Stimulated activated naive CD8-positive, alpha-beta T cell treated with anti-CD3 and anti-CD28 coated beads, Interleukin-15, amount 100 ng/mL, for 72 hours (primary cell): ENCODE measurements around the gene NME3.

Experiments used
- ATAC-seq: fragments of 150-1000 bp; cut with Tn5 transposase; 2 replicates; pipeline ENCODE4 v1.10.0; 2021; ENCODE audit warnings: mild to moderate bottlenecking, moderate library complexity
- DNase-seq, 2 donors: peaks; one replicate each; pipeline ENCODE4 v3.0.0; 2021 to 2022
- H3K27ac Mint-ChIP-seq, 2 donors: one replicate each; pipeline ENCODE4 v1.8.0; 2022; ENCODE audit warnings: mild to moderate bottlenecking in 2 of 2, mixed read lengths in 2 of 2, moderate library complexity in 2 of 2
- H3K27me3 Mint-ChIP-seq: one replicate; pipeline ENCODE4 v1.8.0; 2022; ENCODE audit warnings: mixed read lengths
- H3K4me1 Mint-ChIP-seq: one replicate; pipeline ENCODE4 v1.8.0; 2022; ENCODE audit warnings: mild to moderate bottlenecking, mixed read lengths
- H3K4me3 Mint-ChIP-seq, 2 donors: one replicate each; pipeline ENCODE4 v1.8.0; 2022; ENCODE audit warnings: mild to moderate bottlenecking in 2 of 2, mixed read lengths in 2 of 2, moderate library complexity in 1 of 2
- H3K9me3 Mint-ChIP-seq, 2 donors: one replicate each; pipeline ENCODE4 v1.8.0; 2022; ENCODE audit warnings: mixed read lengths in 2 of 2

The NME3 gene

GRCh38 chr16:1788095-1788707 is 16.9 kb upstream of the NME3 start:
- no peaks in the 10 kb centered on the region for H3K27me3 Mint-ChIP-seq
- no peak for DNase-seq
- peaks cover 28% of the 10 kb centered on the region for H3K4me1 Mint-ChIP-seq
- no peak for ATAC-seq
- no peak overlapping the region for H3K4me3 Mint-ChIP-seq
- H3K9me3 Mint-ChIP-seq = no peaks in the 10 kb centered on the region
- H3K27ac Mint-ChIP-seq = no peak overlapping the region

DNA sequence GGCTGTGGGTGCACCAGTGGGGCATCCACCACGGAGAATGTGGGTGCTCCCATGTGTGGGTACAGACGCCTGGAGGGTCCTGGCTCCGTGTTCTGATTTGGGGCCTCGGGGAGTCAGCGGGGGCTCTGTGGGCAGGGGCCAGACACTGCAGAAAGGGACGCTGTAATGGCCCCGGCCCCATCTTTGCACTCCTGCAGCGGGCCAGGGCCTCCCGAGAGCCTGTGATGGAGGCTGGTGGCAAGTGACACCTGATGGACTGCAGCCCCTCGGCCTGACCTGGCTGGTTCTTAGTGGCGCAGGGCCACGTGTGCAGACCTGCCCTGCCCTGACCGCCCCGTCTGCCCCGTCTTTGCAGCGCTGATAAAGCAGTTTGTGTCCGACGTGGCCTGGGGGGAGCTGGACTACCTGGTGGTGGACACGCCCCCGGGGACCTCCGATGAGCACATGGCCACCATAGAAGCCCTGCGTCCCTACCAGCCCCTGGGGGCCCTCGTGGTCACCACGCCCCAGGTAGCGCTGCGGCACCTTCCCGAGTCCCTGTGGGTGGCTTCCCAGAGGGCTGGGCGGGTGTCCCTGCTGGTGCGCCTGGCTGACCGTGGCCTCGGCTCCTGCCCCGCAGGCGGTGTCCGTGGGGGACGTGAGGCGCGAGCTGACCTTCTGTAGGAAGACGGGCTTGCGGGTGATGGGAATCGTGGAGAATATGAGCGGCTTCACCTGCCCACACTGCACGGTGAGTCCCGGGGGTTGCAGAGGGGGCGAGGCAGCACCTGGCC is 16.2 kb upstream of the NME3 start:
- ATAC-seq (no peak), DNase-seq (peak in 1 of 2 donors; percentile 10)
- no peak overlapping the region for H3K27ac Mint-ChIP-seq
- H3K9me3 Mint-ChIP-seq = no peaks in the 10 kb centered on the region
- no peaks in the 10 kb centered on the region for H3K27me3 Mint-ChIP-seq
- H3K4me1 Mint-ChIP-seq = peaks cover 28% of the 10 kb centered on the region
- no peak overlapping the region for H3K4me3 Mint-ChIP-seq

- ATAC-seq (no peak), DNase-seq (no peak)
- Mint-ChIP-seq H3K27me3 (no peaks in the 10 kb centered on the region), H3K27ac (no peak overlapping the region), H3K4me1 (peaks cover 28% of the 10 kb centered on the region), H3K9me3 (no peaks in the 10 kb centered on the region), H3K4me3 (no peak overlapping the region)
These were observed 15.6 kb upstream of the NME3 start for GRCh38 chr16:1787056-1787321.

GRCh38 chr16:1786242-1787055 is 15.1 kb upstream of the NME3 start:
- ATAC-seq (no peak), DNase-seq (no peak)
- H3K4me1 Mint-ChIP-seq = peaks cover 34% of the 10 kb centered on the region
- no peak overlapping the region for H3K4me3 Mint-ChIP-seq
- no peaks in the 10 kb centered on the region for H3K9me3 Mint-ChIP-seq
- no peaks in the 10 kb centered on the region for H3K27me3 Mint-ChIP-seq
- H3K27ac Mint-ChIP-seq = no peak overlapping the region

DNA sequence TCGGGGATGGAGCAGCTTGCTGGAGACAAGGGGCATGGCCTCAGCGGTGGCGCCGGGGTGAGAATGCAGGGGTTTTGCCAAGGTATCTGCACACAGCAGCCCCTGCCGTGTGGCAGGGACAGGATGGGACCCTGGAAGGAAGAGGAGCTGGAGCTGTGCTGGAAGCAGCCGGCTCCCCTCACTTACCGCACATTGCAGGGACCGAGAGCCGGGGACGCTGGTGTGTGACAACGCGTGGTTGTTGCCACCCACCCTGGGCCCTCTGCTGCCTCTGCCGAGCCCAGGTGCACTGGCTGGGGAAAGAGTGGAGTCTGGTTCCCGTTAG is 14.5 kb upstream of the NME3 start:
- ATAC-seq (no peak), DNase-seq (no peak)
- Mint-ChIP-seq H3K27me3 (no peaks in the 10 kb centered on the region), H3K9me3 (no peaks in the 10 kb centered on the region), H3K4me3 (no peak overlapping the region), H3K4me1 (peaks cover 40% of the 10 kb centered on the region), H3K27ac (no peak overlapping the region)

- no peak overlapping the region for H3K27ac Mint-ChIP-seq
These were observed 13.9 kb upstream of the NME3 start for GRCh38 chr16:1784977-1785845.

GRCh38 chr16:1782408-1783264 is 11.3 kb upstream of the NME3 start, which contains the start of the genes NUBP2 and SPSB3:
NUBP2 (plus strand) TSS chr16:1782960; CDS start chr16:1783021, 61 bp downstream.
SPSB3 (minus strand) TSS chr16:1782571; CDS start chr16:1781483, 1,088 bp downstream.
- peak within 1 kb of the TSS; percentile 90 to 92 for H3K4me3 Mint-ChIP-seq
- ATAC-seq (peak; percentile 93), DNase-seq (peak; percentile 98 to 100)
- peaks cover 34% of the 10 kb centered on the region for H3K4me1 Mint-ChIP-seq
- H3K27ac Mint-ChIP-seq = peak within 1 kb of the TSS; percentile 78 to 94
- no peaks in the 10 kb centered on the region for H3K9me3 Mint-ChIP-seq
- no peaks in the 10 kb centered on the region for H3K27me3 Mint-ChIP-seq

More at GRCh38 chr16:1784977-1785845, 13.9 kb upstream of the NME3 start:
- DNase-seq (no peak), ATAC-seq (no peak)
- Mint-ChIP-seq H3K9me3 (no peaks in the 10 kb centered on the region), H3K4me1 (peaks cover 40% of the 10 kb centered on the region), H3K4me3 (peak overlapping the region; percentile 45 to 60), H3K27me3 (no peaks in the 10 kb centered on the region)

DNA sequence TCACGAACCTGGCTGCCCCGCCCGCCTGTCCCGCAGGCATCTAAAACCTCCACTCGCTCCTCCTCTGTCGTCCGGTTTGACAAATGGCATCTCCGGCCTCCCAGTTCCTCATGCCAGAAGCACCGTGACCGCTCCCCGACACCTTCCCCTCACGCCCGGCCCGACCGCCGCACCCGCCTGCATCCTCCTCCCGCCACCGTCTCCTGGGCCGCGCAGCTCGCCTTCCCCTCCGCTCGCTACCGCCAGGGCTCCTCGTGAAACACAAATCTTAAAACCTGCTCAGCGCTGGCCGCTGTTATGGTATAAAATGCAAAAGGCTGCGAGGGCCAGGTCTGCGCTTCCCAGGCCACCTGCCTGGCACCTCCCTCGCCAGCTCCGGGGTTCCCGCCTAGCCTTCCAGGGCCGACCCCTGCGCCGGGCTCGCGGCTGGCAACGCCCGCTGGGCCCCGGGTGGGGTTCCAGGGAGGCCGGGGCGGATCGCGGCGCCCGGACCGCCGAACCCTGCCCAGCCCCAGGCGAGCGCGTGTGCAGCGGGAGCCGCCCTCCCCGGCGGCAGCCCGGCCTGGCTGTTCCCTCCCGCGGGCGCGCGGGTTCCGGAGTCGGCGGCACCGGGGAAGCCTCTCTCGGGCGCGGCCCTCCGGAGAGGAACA is 10.5 kb upstream of the NME3 start:
- peak overlapping the region; percentile 88 to 92 for H3K4me3 Mint-ChIP-seq
- H3K4me1 Mint-ChIP-seq = peaks cover 34% of the 10 kb centered on the region
- H3K27ac Mint-ChIP-seq = peak overlapping the region; percentile 44 to 63
- ATAC-seq = peak; percentile 25
- no peaks in the 10 kb centered on the region for H3K9me3 Mint-ChIP-seq
- peak; percentile 41 to 49 for DNase-seq
- no peaks in the 10 kb centered on the region for H3K27me3 Mint-ChIP-seq

- Mint-ChIP-seq H3K4me3 (peak overlapping the region; percentile 78 to 88), H3K27me3 (no peaks in the 10 kb centered on the region), H3K27ac (peak overlapping the region; percentile 44 to 63), H3K9me3 (no peaks in the 10 kb centered on the region), H3K4me1 (peaks cover 34% of the 10 kb centered on the region)
- DNase-seq = no peak
- no peak for ATAC-seq
These were observed 9.9 kb upstream of the NME3 start for GRCh38 chr16:1781254-1781653.

- peaks cover 32% of the 10 kb centered on the region for H3K4me1 Mint-ChIP-seq
- no peak for ATAC-seq
- no peak overlapping the region for H3K27ac Mint-ChIP-seq
- no peaks in the 10 kb centered on the region for H3K9me3 Mint-ChIP-seq
- peak overlapping the region in 1 of 2 donors; percentile 88 for H3K4me3 Mint-ChIP-seq
- no peak for DNase-seq
- H3K27me3 Mint-ChIP-seq = no peaks in the 10 kb centered on the region
These were observed 9.3 kb upstream of the NME3 start for GRCh38 chr16:1780677-1781072.

- Mint-ChIP-seq H3K27ac (peak overlapping the region in 1 of 2 donors; percentile 27), H3K4me3 (peak overlapping the region; percentile 21 to 35), H3K4me1 (peaks cover 28% of the 10 kb centered on the region), H3K27me3 (no peaks in the 10 kb centered on the region), H3K9me3 (no peaks in the 10 kb centered on the region)
- no peak for ATAC-seq
- no peak for DNase-seq
These were observed 8.7 kb upstream of the NME3 start for GRCh38 chr16:1779741-1780676.

DNA sequence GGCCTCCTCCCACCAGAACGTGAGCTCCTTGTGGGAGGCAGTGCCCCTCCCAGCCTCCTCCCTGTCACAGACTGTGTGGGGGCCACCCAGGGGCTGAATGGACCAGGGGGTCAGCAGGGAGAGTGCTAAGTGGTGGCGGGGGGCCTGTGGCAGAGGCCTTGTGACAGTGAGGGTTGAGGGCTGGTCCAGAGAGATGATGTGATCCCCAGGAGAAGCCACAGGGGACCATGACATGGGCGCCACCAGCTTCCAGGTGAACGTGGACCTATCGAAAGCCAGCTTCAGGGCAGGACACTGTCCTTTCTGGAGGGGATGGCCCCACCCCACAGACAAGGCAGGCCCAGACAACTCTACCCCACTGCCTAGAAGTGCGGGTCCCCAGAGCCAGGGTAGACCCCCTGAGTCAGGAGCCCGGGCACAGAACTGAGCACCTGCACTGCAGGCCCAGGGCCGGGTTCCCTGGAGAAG is 7.9 kb upstream of the NME3 start:
- no peak overlapping the region for H3K4me3 Mint-ChIP-seq
- no peaks in the 10 kb centered on the region for H3K27me3 Mint-ChIP-seq
- H3K9me3 Mint-ChIP-seq = no peaks in the 10 kb centered on the region
- DNase-seq = no peak
- H3K4me1 Mint-ChIP-seq = peaks cover 29% of the 10 kb centered on the region
- H3K27ac Mint-ChIP-seq = no peak overlapping the region
- no peak for ATAC-seq
